ENCODE measurements around the gene KCNJ4.
"Not testable (repeated sequence)": the region's sequence is repeated elsewhere in the genome, so short reads cannot be mapped to it uniquely, and the experiment has no call there.

DNA sequence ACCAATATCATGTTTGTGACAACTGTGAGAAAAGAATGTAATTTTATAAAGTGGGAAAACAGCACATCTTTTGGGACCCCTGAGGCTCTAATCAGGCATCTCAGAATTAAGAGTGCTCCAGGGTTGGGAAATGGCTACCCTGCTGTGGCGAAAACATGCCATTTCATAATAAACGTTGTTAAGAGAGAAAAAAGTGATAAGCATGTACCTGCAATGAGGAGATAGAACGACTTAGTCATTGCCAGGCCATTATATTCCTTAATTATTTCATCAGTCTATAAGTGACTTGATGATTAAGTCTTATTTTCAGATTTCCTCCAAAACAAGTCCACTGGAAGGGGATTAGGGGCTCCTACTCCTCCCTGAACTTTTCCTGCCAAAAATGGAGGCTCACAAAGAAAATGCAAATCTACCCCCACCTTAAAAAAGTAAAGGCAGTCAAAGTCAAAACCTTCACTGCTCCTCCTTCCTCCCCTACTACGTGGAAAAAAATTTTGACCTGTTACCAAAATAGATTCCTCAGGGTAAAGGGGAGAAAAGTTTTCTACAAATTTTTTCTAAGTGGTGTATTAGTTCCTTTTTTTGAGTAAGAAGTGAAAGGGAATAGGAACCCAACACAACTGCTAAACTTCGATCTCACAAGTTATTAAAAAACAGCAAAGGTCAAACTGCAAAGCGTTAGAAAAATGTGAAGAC is 59.9 kb downstream of the KCNJ4 start:
- not testable (repeated sequence) for TF ChIP-seq POLR2A (IDR thresholded peaks at IDR 0.05)
- TF ChIP-seq, protein P1, sequence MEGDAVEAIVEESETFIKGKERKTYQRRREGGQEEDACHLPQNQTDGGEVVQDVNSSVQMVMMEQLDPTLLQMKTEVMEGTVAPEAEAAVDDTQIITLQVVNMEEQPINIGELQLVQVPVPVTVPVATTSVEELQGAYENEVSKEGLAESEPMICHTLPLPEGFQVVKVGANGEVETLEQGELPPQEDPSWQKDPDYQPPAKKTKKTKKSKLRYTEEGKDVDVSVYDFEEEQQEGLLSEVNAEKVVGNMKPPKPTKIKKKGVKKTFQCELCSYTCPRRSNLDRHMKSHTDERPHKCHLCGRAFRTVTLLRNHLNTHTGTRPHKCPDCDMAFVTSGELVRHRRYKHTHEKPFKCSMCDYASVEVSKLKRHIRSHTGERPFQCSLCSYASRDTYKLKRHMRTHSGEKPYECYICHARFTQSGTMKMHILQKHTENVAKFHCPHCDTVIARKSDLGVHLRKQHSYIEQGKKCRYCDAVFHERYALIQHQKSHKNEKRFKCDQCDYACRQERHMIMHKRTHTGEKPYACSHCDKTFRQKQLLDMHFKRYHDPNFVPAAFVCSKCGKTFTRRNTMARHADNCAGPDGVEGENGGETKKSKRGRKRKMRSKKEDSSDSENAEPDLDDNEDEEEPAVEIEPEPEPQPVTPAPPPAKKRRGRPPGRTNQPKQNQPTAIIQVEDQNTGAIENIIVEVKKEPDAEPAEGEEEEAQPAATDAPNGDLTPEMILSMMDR (IDR thresholded peaks at IDR 0.05): not testable (repeated sequence)

All from tibial nerve (tissue), 3 donors.